Breast epithelium (tissue), 3 donors: Measurements from ENCODE around the gene UBL5.

Experiments used
- POLR2A ChIP-seq: fragments of 450-650 bp; IDR thresholded peaks from one replicate; pipeline ENCODE4 v1.6.1; 2016; ENCODE audit warnings: antibody characterized with exemption, mild to moderate bottlenecking, moderate library complexity
- POLR2AphosphoS5 ChIP-seq, 3 donors: sonication (generic); formaldehyde crosslinking; IDR thresholded peaks; one replicate each; pipeline ENCODE4 v1.6.1; 2017; ENCODE audit warnings: antibody characterized with exemption in 3 of 3
- TF ChIP-seq, protein P1 (sequence below), 3 donors: fragments of 450-650 bp; IDR thresholded peaks; one replicate each; pipeline ENCODE4 v1.5.1; 2016 to 2017; ENCODE audit warnings: antibody characterized with exemption in 3 of 3, mild to moderate bottlenecking in 3 of 3, moderate library complexity in 3 of 3

- TF ChIP-seq, protein P1, sequence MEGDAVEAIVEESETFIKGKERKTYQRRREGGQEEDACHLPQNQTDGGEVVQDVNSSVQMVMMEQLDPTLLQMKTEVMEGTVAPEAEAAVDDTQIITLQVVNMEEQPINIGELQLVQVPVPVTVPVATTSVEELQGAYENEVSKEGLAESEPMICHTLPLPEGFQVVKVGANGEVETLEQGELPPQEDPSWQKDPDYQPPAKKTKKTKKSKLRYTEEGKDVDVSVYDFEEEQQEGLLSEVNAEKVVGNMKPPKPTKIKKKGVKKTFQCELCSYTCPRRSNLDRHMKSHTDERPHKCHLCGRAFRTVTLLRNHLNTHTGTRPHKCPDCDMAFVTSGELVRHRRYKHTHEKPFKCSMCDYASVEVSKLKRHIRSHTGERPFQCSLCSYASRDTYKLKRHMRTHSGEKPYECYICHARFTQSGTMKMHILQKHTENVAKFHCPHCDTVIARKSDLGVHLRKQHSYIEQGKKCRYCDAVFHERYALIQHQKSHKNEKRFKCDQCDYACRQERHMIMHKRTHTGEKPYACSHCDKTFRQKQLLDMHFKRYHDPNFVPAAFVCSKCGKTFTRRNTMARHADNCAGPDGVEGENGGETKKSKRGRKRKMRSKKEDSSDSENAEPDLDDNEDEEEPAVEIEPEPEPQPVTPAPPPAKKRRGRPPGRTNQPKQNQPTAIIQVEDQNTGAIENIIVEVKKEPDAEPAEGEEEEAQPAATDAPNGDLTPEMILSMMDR (IDR thresholded peaks at IDR 0.05): no peak
- TF ChIP-seq POLR2AphosphoS5 (IDR thresholded peaks at IDR 0.05) (peak in 1 of 3 donors; percentile 29), POLR2A (no peak)
Observed at GRCh38 chr19:9819596-9819909, 8.2 kb upstream of the UBL5 start.
